ENCODE measurements around the gene NPC2. TPM values are rescaled to one million over a fixed set of nuclear protein-coding genes. Genes with fewer than 3 reads are reported as not detected.

The NPC2 gene
- total and polyA plus RNA-seq, 9 of the 15 experiments (the other 6 are each of a cell fraction or from before 2014, with no cell fraction given) = 16.6 to 74.1 (median 32.6) TPM

DNA sequence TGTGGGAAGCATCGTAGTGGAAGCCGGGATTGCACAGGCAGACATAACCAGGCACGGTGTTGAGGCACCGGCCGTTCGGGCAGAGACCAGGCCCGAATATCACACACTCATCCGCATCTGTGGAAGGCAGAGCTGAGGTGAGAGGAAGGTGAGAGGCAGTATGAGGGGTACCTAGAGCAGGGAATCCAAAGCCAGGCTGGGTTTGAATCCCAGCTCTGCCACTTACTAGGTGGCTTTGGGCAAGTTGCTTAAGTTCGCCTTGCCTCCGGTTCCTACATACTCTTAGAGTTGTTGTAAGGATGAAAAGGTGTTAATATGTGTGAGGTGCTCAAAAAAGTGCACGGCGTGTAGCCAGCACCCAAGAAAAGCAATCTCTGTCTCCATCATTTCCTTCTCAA, 10.8 kb upstream of the NPC2 start:
- no peaks in the 10 kb centered on the region for H3K9me1 ChIP-seq (ENCODE audit: control insufficient read depth, insufficient read depth, low read length)
- ChIA-PET POLR2A (no interaction called here), CTCF (ENCODE audit: low intra/inter-chr PET ratio) (no interaction called here)
- no peaks in the 10 kb centered on the region for H3K9me3 ChIP-seq (replicated peaks; ENCODE audit: control insufficient read depth, insufficient read depth, low read depth, low read length)
- H2AFZ ChIP-seq (ENCODE audit: low read depth, low read length) = no peak overlapping the region
- WGBS (ENCODE audit: insufficient coverage, low coverage, missing lambda C conversion rate) = 2% methylated on average over 10 of the region's 12 CpGs
- H4K20me1 ChIP-seq (replicated peaks; ENCODE audit: control insufficient read depth, insufficient read depth, low read length) = no peaks in the 10 kb centered on the region; the same call in 1 of the 2 replicates
- intact Hi-C loops (cut with micrococcal nuclease) = loop anchor here (5.0 kb wide), 1 partner anchor 298 kb away; no protein-coding TSS in a partner anchor
- H3K4me3 ChIP-seq = no peak overlapping the region
- FAIRE-seq (no peak), ATAC-seq (no peak), DNase-seq (ENCODE audit: extremely low read depth in 1 of 4, low spot score in 3 of 4) (no peak)
- no peak overlapping the region for H3K4me2 ChIP-seq (ENCODE audit: insufficient read depth, low read length)
- no peaks in the 10 kb centered on the region for H3K79me2 ChIP-seq (ENCODE audit: control insufficient read depth, insufficient read depth, low read length)
- H3K27me3 ChIP-seq (ENCODE audit: control insufficient read depth in 2 of 2, insufficient read depth in 2 of 2, low read length in 2 of 2) = peaks cover 0 to 33% of the 10 kb centered on the region in 2 experiments; a peak in 2 of 5 replicates
- H3K9ac ChIP-seq (ENCODE audit: insufficient read depth in 1 of 2, low read depth in 2 of 2, low read length in 2 of 2) = no peak overlapping the region
- no peak overlapping the region for H3K27ac ChIP-seq (ENCODE audit: extremely low read depth, low read depth, low read length)
- H3K4me1 ChIP-seq (replicated peaks in 1 of 2; ENCODE audit: control insufficient read depth in 2 of 2, insufficient read depth in 2 of 2, low read length in 2 of 2) = peaks cover 0 to 7% of the 10 kb centered on the region in 2 experiments; a peak in 1 of 5 replicates
- TF ChIP-seq ZNF232 (CRISPR knock-in tag; IDR thresholded peaks at IDR 0.05) (no peak), TBP (optimal IDR thresholded peaks at IDR 0.05; ENCODE audit: low read depth, low read length) (no peak), FOXA1 (IDR thresholded peaks at IDR 0.05; ENCODE audit: borderline replicate concordance) (no peak), RCOR1 (IDR thresholded peaks at IDR 0.05; ENCODE audit: borderline replicate concordance in 1 of 2, low read depth in 2 of 2, low read length in 2 of 2) (no peak), ELK3 (CRISPR knock-in tag; IDR thresholded peaks at IDR 0.05) (no peak), ZNF175 (CRISPR knock-in tag; IDR thresholded peaks at IDR 0.05; ENCODE audit: low read depth) (no peak), MEIS2 (IDR thresholded peaks at IDR 0.05; ENCODE audit: partially characterized antibody) (no peak), SIRT6 (IDR thresholded peaks at IDR 0.05; ENCODE audit: low read depth, low read length) (no peak), GABPB1 (CRISPR knock-in tag; IDR thresholded peaks at IDR 0.05) (no peak), LEF1 (IDR thresholded peaks at IDR 0.05) (no peak), KDM2B (CRISPR knock-in tag; IDR thresholded peaks at IDR 0.05) (no peak)
- in situ Hi-C loops (cut with MboI) = no loop called here
- H3K36me3 ChIP-seq (ENCODE audit: control insufficient read depth, insufficient read depth, low read length) = no peaks in the 10 kb centered on the region
- no TSS peak for BruUV-seq (replicated peaks)

Measured in K562 (cell line).